PFSK-1 (cell line): ENCODE measurements around the gene PRRG1.

Source experiments
- FOXP2 ChIP-seq: optimal IDR thresholded peaks from 2 replicates; pipeline ENCODE3; 2011; ENCODE audit warnings: borderline replicate concordance, control low read depth, inconsistent platforms; ENCODE audit not compliant: insufficient read depth; ENCODE audit errors: extremely low read length, extremely low read depth
- POLR2AphosphoS5 ChIP-seq: IDR thresholded peaks from 2 replicates; pipeline ENCODE4 v1.6.1; 2012; ENCODE audit warnings: low read depth, mild to moderate bottlenecking, control low read depth, low read length, moderate library complexity
- SIN3A ChIP-seq: IDR thresholded peaks from 2 replicates; pipeline ENCODE4 v1.6.1; 2012; ENCODE audit warnings: mild to moderate bottlenecking, low read length, moderate library complexity, borderline replicate concordance; ENCODE audit not compliant: insufficient read depth
- TAF1 ChIP-seq: IDR thresholded peaks from 2 replicates; pipeline ENCODE4 v1.6.1; 2012; ENCODE audit warnings: low read length, control low read depth, borderline replicate concordance; ENCODE audit not compliant: insufficient read depth
- TF ChIP-seq, protein P1 (sequence below), 2 experiments: IDR thresholded peaks; 2 replicates each; pipeline versions ENCODE4 v1.6.1 to v1.8.0; 2011 to 2012; ENCODE audit warnings: low read depth in 2 of 2, low read length in 2 of 2, control low read depth in 1 of 2, inconsistent platforms in 1 of 2, mild to moderate bottlenecking in 1 of 2, moderate library complexity in 1 of 2; ENCODE audit not compliant: insufficient read depth in 1 of 2

DNA sequence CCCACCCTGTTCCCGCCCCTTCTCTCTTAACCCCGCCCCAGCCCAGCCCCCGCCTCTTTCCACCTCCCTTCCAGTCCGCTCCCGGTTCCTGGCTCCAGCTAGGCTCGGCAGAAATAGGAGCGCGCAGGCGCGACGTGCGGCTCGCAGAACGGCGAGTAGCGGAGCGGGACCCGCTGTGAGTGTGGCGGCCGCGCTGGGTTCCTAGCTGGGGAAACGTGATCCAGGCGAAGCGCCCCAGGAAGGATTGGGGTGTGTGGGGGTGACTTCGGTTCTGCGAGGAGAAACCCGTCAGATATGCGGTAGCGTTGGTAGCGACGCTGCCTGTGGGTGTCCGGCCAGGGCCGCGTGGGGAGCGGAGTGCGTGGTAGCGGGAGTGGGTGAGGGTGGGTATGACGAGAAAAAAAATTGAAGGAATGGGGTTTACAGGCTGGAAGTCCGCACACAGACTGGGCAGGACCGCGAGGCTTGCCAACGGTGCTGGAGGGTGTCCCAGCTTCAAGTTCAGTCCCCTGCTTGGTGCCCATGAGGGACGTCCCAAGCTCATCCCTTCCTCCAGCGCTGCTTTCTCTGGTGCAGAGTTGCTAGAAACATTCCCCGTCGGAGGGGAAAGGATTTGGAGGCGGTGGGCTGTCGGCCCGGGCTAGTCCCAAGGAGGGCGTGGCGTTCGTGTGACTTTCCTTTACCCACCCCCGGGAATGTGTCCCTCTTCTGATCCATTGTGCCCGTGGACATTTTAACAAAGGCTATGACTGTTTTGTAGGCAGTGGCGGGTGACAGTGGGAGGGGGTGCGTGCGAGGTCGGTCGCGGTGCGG lies at the start of gene PRRG1:
- TF ChIP-seq POLR2AphosphoS5 (peak; percentile 84), TAF1 (peak; percentile 77; the same call in 1 of the 2 replicates), FOXP2 (no peak), SIN3A (no peak)
- TF ChIP-seq, protein P1, sequence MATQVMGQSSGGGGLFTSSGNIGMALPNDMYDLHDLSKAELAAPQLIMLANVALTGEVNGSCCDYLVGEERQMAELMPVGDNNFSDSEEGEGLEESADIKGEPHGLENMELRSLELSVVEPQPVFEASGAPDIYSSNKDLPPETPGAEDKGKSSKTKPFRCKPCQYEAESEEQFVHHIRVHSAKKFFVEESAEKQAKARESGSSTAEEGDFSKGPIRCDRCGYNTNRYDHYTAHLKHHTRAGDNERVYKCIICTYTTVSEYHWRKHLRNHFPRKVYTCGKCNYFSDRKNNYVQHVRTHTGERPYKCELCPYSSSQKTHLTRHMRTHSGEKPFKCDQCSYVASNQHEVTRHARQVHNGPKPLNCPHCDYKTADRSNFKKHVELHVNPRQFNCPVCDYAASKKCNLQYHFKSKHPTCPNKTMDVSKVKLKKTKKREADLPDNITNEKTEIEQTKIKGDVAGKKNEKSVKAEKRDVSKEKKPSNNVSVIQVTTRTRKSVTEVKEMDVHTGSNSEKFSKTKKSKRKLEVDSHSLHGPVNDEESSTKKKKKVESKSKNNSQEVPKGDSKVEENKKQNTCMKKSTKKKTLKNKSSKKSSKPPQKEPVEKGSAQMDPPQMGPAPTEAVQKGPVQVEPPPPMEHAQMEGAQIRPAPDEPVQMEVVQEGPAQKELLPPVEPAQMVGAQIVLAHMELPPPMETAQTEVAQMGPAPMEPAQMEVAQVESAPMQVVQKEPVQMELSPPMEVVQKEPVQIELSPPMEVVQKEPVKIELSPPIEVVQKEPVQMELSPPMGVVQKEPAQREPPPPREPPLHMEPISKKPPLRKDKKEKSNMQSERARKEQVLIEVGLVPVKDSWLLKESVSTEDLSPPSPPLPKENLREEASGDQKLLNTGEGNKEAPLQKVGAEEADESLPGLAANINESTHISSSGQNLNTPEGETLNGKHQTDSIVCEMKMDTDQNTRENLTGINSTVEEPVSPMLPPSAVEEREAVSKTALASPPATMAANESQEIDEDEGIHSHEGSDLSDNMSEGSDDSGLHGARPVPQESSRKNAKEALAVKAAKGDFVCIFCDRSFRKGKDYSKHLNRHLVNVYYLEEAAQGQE (IDR thresholded peaks at IDR 0.05; ENCODE audit: insufficient read depth in 1 of 2, low read depth in 2 of 2, low read length in 2 of 2) = 0 out of 4 replicates have a peak, but pooled peaks of 1 of the 2 experiments have one; percentile 15
